GM12872 (cell line): Measurements from ENCODE around the gene PTPN2.

ENCODE experiments used
- CTCF ChIP-seq: IDR thresholded peaks from 3 replicates; pipeline ENCODE4 v1.5.1; 2011; ENCODE audit warnings: low read depth, mild to moderate bottlenecking, low read length, moderate library complexity; ENCODE audit not compliant: insufficient read depth

The PTPN2 gene

GRCh38 chr18:12906773-12907172 lies 22.7 kb upstream of the PTPN2 start:
- no peak for TF ChIP-seq CTCF

- no peak for TF ChIP-seq CTCF
Observed at GRCh38 chr18:12906119-12906518, 22.1 kb upstream of the PTPN2 start.

GRCh38 chr18:12904012-12904516 lies 20.0 kb upstream of the PTPN2 start:
- no peak for TF ChIP-seq CTCF

- TF ChIP-seq CTCF, result no peak
Observed at GRCh38 chr18:12895626-12896025, 11.6 kb upstream of the PTPN2 start.

GRCh38 chr18:12895014-12895413 lies 11.0 kb upstream of the PTPN2 start:
- no peak for TF ChIP-seq CTCF

- no peak for TF ChIP-seq CTCF
Observed at GRCh38 chr18:12891561-12891960, 7.5 kb upstream of the PTPN2 start.

- TF ChIP-seq CTCF, result no peak
Observed at GRCh38 chr18:12890964-12891363, 6.9 kb upstream of the PTPN2 start.
